Thymus (tissue), 11 donors: ENCODE measurements around the gene SULT1C4. TPM values are rescaled to one million over a fixed set of nuclear protein-coding genes. Genes with fewer than 3 reads are reported as not detected.
A peak's percentile ranks its signal among the peaks of the same experiment; 100 is the strongest.
"Not testable (repeated sequence)": the region's sequence is repeated elsewhere in the genome, so short reads cannot be mapped to it uniquely, and the experiment has no call there.

Experiments
- DNase-seq, 9 donors: peaks; one replicate each; pipeline ENCODE4 v3.0.0-alpha.2; 2013; ENCODE audit warnings: low spot score in 9 of 9, low read depth in 6 of 9, missing footprints in 1 of 9
- H3K27ac ChIP-seq, 2 donors: one replicate each; pipeline ENCODE4 v1.5.1; 2013; ENCODE audit warnings: control low read depth in 1 of 2, low read depth in 1 of 2, low read length in 1 of 2, mild to moderate bottlenecking in 1 of 2, moderate library complexity in 1 of 2
- H3K27me3 ChIP-seq, 2 donors: one replicate each; pipeline ENCODE4 v1.5.1; 2013; ENCODE audit warnings: low read length in 1 of 2; ENCODE audit not compliant: control insufficient read depth in 2 of 2, insufficient read depth in 1 of 2
- H3K36me3 ChIP-seq, 2 donors: one replicate each; pipeline ENCODE4 v1.5.1; 2013; ENCODE audit warnings: low read length in 1 of 2, mild to moderate bottlenecking in 1 of 2, moderate library complexity in 1 of 2; ENCODE audit not compliant: control insufficient read depth in 2 of 2, insufficient read depth in 2 of 2
- H3K4me1 ChIP-seq, 2 donors: one replicate each; pipeline ENCODE4 v1.5.1; 2013; ENCODE audit warnings: low read length in 2 of 2; ENCODE audit not compliant: control insufficient read depth in 2 of 2, insufficient read depth in 2 of 2
- H3K4me3 ChIP-seq, 2 donors: one replicate each; pipeline ENCODE4 v1.5.1; 2013; ENCODE audit warnings: low read length in 2 of 2, control low read depth in 1 of 2, mild to moderate bottlenecking in 1 of 2
- H3K9me3 ChIP-seq, 2 donors: one replicate each; pipeline ENCODE4 v1.5.1; 2013; ENCODE audit warnings: low read length in 1 of 2, mild to moderate bottlenecking in 1 of 2; ENCODE audit not compliant: control insufficient read depth in 2 of 2, insufficient read depth in 1 of 2
- WGBS: extraction: QIAGEN DNeasy Blood & Tissue Kit; methylation state at CpG from one replicate; pipeline ENCODE4 v1.1.7; 2013; 5-methylcytosine and 5-hydroxymethylcytosine counted together
- polyA plus RNA-seq: library from polyadenylated mRNA; stranded (reverse); fragments of 200-250 nt; gene quantifications from one replicate; pipeline ENCODE4 v1.2.3, GENCODE V29; 2013
- total RNA-seq: library from RNA; stranded (reverse); fragments of 120-200 nt; gene quantifications from one replicate; pipeline ENCODE4 v1.2.4, GENCODE V29; 2013
- donor health status: healthy.

Gene SULT1C4
- total and polyA plus RNA-seq, 2 donors, result 3.6 to 8.1 TPM

GRCh38 chr2:108414256-108414876 lies 36.6 kb downstream of the SULT1C4 start:
- H3K27me3 ChIP-seq, result no peaks in the 10 kb centered on the region
- 97% methylated on average over 3 of the region's 3 CpGs for WGBS
- H3K4me1 ChIP-seq, result no peaks in the 10 kb centered on the region
- H3K4me3 ChIP-seq, result no peak overlapping the region
- H3K27ac ChIP-seq, result no peak overlapping the region
- H3K9me3 ChIP-seq, result no peaks in the 10 kb centered on the region
- no peaks in the 10 kb centered on the region for H3K36me3 ChIP-seq
- no peak for DNase-seq

- Histone ChIP-seq H3K4me1 (no peaks in the 10 kb centered on the region), H3K36me3 (no peaks in the 10 kb centered on the region), H3K4me3 (no peak overlapping the region), H3K27me3 (no peaks in the 10 kb centered on the region), H3K27ac (no peak overlapping the region), H3K9me3 (no peaks in the 10 kb centered on the region)
- peak in 1 of 9 donors; percentile 4 for DNase-seq
- WGBS, result 97% methylated on average over 2 of the region's 2 CpGs
These were observed 37.2 kb downstream of the SULT1C4 start for GRCh38 chr2:108414945-108415344.

GRCh38 chr2:108417254-108417653 lies 39.5 kb downstream of the SULT1C4 start:
- 96% methylated on average over 2 of the region's 2 CpGs for WGBS
- Histone ChIP-seq H3K4me3 (no peak overlapping the region), H3K36me3 (no peaks in the 10 kb centered on the region), H3K27me3 (no peaks in the 10 kb centered on the region), H3K9me3 (no peaks in the 10 kb centered on the region), H3K4me1 (no peaks in the 10 kb centered on the region), H3K27ac (no peak overlapping the region)
- DNase-seq, result no peak

- no peak overlapping the region for H3K27ac ChIP-seq
- H3K4me1 ChIP-seq, result no peaks in the 10 kb centered on the region
- no peak overlapping the region for H3K4me3 ChIP-seq
- H3K9me3 ChIP-seq, result no peaks in the 10 kb centered on the region
- 96% methylated on average over 4 of the region's 4 CpGs for WGBS
- no peaks in the 10 kb centered on the region for H3K36me3 ChIP-seq
- no peak for DNase-seq
- H3K27me3 ChIP-seq, result no peaks in the 10 kb centered on the region
These were observed 40.7 kb downstream of the SULT1C4 start for GRCh38 chr2:108418416-108418815.

GRCh38 chr2:108423067-108423466 lies 45.3 kb downstream of the SULT1C4 start:
- 94% methylated on average over 1 of the region's 1 CpG for WGBS

GRCh38 chr2:108423502-108424251 lies 45.9 kb downstream of the SULT1C4 start:
- Histone ChIP-seq H3K4me1 (no peaks in the 10 kb centered on the region), H3K27ac (no peak overlapping the region), H3K27me3 (no peaks in the 10 kb centered on the region), H3K4me3 (no peak overlapping the region), H3K9me3 (no peaks in the 10 kb centered on the region), H3K36me3 (no peaks in the 10 kb centered on the region)
- WGBS, result 96% methylated on average over 8 of the region's 8 CpGs
- no peak for DNase-seq

More at GRCh38 chr2:108423067-108423466, 45.3 kb downstream of the SULT1C4 start:
- H3K9me3 ChIP-seq, result no peaks in the 10 kb centered on the region
- no peaks in the 10 kb centered on the region for H3K36me3 ChIP-seq
- H3K27me3 ChIP-seq, result no peaks in the 10 kb centered on the region
- no peaks in the 10 kb centered on the region for H3K4me1 ChIP-seq
- H3K27ac ChIP-seq, result no peak overlapping the region
- no peak for DNase-seq
- no peak overlapping the region for H3K4me3 ChIP-seq

GRCh38 chr2:108428286-108429009 lies 50.7 kb downstream of the SULT1C4 start:
- DNase-seq, result no peak
- no peak overlapping the region for H3K27ac ChIP-seq
- H3K4me3 ChIP-seq, result no peak overlapping the region
- no peaks in the 10 kb centered on the region for H3K27me3 ChIP-seq
- WGBS, result 93% methylated on average over 2 of the region's 2 CpGs
- no peaks in the 10 kb centered on the region for H3K9me3 ChIP-seq
- no peaks in the 10 kb centered on the region for H3K4me1 ChIP-seq
- H3K36me3 ChIP-seq, result no peaks in the 10 kb centered on the region

- not testable (repeated sequence) for H3K27me3 ChIP-seq, DNase-seq
- 94% methylated on average over 1 of the region's 1 CpG for WGBS
These were observed 57.8 kb downstream of the SULT1C4 start for GRCh38 chr2:108435578-108435977.

GRCh38 chr2:108436976-108437375 lies 59.2 kb downstream of the SULT1C4 start:
- no peaks in the 10 kb centered on the region for H3K4me1 ChIP-seq
- H3K27ac ChIP-seq, result no peak overlapping the region
- H3K4me3 ChIP-seq, result no peak overlapping the region
- H3K36me3 ChIP-seq, result no peaks in the 10 kb centered on the region
- no peak for DNase-seq
- whole genome bisulfite sequencing, result 98% methylated on average over 1 of the region's 1 CpG
- H3K9me3 ChIP-seq, result no peaks in the 10 kb centered on the region
- H3K27me3 ChIP-seq, result no peaks in the 10 kb centered on the region

More at GRCh38 chr2:108435578-108435977, 57.8 kb downstream of the SULT1C4 start:
- not testable (repeated sequence) for H3K36me3 ChIP-seq, H3K27ac ChIP-seq, H3K4me3 ChIP-seq, H3K9me3 ChIP-seq, H3K4me1 ChIP-seq
